Fibroblast of skin of left biceps (primary cell): ENCODE data around the gene FSD1.

ENCODE experiments used
- DNase-seq, 2 experiments: peaks; one replicate each; pipeline ENCODE4 v3.0.0-alpha.2; 2013; ENCODE audit warnings: low read depth in 2 of 2

Gene FSD1

GRCh38 chr19:4363571-4364304 is 59.3 kb downstream of the FSD1 start:
- DNase-seq: no peak

GRCh38 chr19:4365341-4365740 is 60.9 kb downstream of the FSD1 start:
- DNase-seq: no peak

- DNase-seq: no peak
Observed at GRCh38 chr19:4365791-4366665, 61.6 kb downstream of the FSD1 start.

GRCh38 chr19:4366666-4367335 is 62.4 kb downstream of the FSD1 start:
- no peak for DNase-seq

- DNase-seq: no peak
Observed at GRCh38 chr19:4367336-4367723, 62.9 kb downstream of the FSD1 start.

- no peak for DNase-seq
Observed at GRCh38 chr19:4367781-4368127, 63.4 kb downstream of the FSD1 start.

- DNase-seq: no peak
Observed at GRCh38 chr19:4368128-4368820, 63.9 kb downstream of the FSD1 start.

- no peak for DNase-seq
Observed at GRCh38 chr19:4369109-4369887, 64.9 kb downstream of the FSD1 start.

GRCh38 chr19:4369888-4370260 is 65.5 kb downstream of the FSD1 start:
- DNase-seq: no peak

GRCh38 chr19:4370418-4371041 is 66.1 kb downstream of the FSD1 start:
- no peak for DNase-seq

- DNase-seq: no peak
Observed at GRCh38 chr19:4371247-4372164, 67.1 kb downstream of the FSD1 start.

- no peak for DNase-seq
Observed at GRCh38 chr19:4372165-4373012, 68.0 kb downstream of the FSD1 start.

GRCh38 chr19:4373013-4373367 is 68.6 kb downstream of the FSD1 start:
- no peak for DNase-seq
